Gastroesophageal sphincter (tissue), 4 donors: Measurements from ENCODE around the gene SARM1. TPM values are rescaled to one million over a fixed set of nuclear protein-coding genes. Genes with fewer than 3 reads are reported as not detected.

Experiments used
- ATAC-seq: fragments of 150-250 bp; one replicate; pipeline ENCODE4 v1.9.1; 2016; ENCODE audit warnings: mild to moderate bottlenecking, moderate library complexity
- H3K27ac ChIP-seq, 4 donors: fragments of 200-600 bp; sonication (generic) in 3 of 4; 1 replicate in 3 of 4; 2 replicates in 1 of 4; pipeline ENCODE4 v1.5.1; 2016 to 2019
- H3K27me3 ChIP-seq: fragments of 200-600 bp; sonication (generic); one replicate; pipeline ENCODE4 v1.5.1; 2019
- H3K36me3 ChIP-seq, 2 donors: fragments of 200-600 bp; sonication (generic); one replicate each; pipeline ENCODE4 v1.5.1; 2019; ENCODE audit warnings: control low read depth in 1 of 2
- H3K4me1 ChIP-seq, 3 donors: fragments of 200-600 bp; sonication (generic); 1 replicate in 2 of 3; 2 replicates in 1 of 3; pipeline ENCODE4 v1.5.1; 2016 to 2019; ENCODE audit warnings: control low read depth in 2 of 3
- H3K4me3 ChIP-seq, 2 donors: fragments of 200-600 bp; sonication (generic); one replicate each; pipeline ENCODE4 v1.5.1; 2019; ENCODE audit warnings: mild to moderate bottlenecking in 1 of 2, moderate library complexity in 1 of 2
- H3K9me3 ChIP-seq, 3 donors: fragments of 200-600 bp; sonication (generic); one replicate each; pipeline ENCODE4 v1.5.1; 2017 to 2019; ENCODE audit warnings: control low read depth in 2 of 3
- CTCF ChIP-seq, 4 experiments: fragments of 200-600 bp in 2 of 4; fragments of 450-650 bp in 2 of 4; sonication (generic) in 1 of 4; IDR thresholded peaks; one replicate each; pipeline ENCODE4 v1.5.1; 2017 to 2019; ENCODE audit warnings: antibody characterized with exemption in 4 of 4, mild to moderate bottlenecking in 2 of 4, moderate library complexity in 2 of 4
- EP300 ChIP-seq: sonication (generic); formaldehyde crosslinking; IDR thresholded peaks from one replicate; pipeline ENCODE4 v1.6.1; 2017; ENCODE audit warnings: antibody characterized with exemption, mild to moderate bottlenecking
- POLR2A ChIP-seq, 2 donors: fragments of 450-650 bp; IDR thresholded peaks; one replicate each; pipeline ENCODE4 v1.6.1; 2017; ENCODE audit warnings: antibody characterized with exemption in 2 of 2, mild to moderate bottlenecking in 2 of 2, moderate library complexity in 1 of 2
- POLR2AphosphoS5 ChIP-seq: sonication (generic); formaldehyde crosslinking; IDR thresholded peaks from one replicate; pipeline ENCODE4 v1.6.1; 2017; ENCODE audit warnings: antibody characterized with exemption
- WGBS, 2 donors: methylation state at CpG; one replicate each; pipeline ENCODE4 v1.1.5; 2018; ENCODE audit warnings: low coverage in 1 of 2; 5-methylcytosine and 5-hydroxymethylcytosine counted together
- total RNA-seq, 4 donors: library from RNA; depleted of rRNA; stranded (reverse); fragments of >200 nt; gene quantifications; one replicate each; pipeline ENCODE4 v1.1.0, GENCODE V29; 2016

The SARM1 gene
- total RNA-seq, 4 donors from 2014 or later = 9.0 to 26.2 (median 20.6) TPM

- peaks cover 3 to 24% (median 8%) of the 10 kb centered on the region in 3 donors for H3K4me1 ChIP-seq
- H3K36me3 ChIP-seq = peaks cover 0 to 38% of the 10 kb centered on the region in 2 donors
- peak overlapping the region in 2 of 4 donors; percentile 9 to 38 for H3K27ac ChIP-seq
- 90% methylated on average over 2 of the region's 5 CpGs; no CpG with 5 or more reads in 1 of the 2 donors for WGBS, 2 donors
- no peak for TF ChIP-seq EP300
- TF ChIP-seq CTCF (IDR thresholded peaks at IDR 0.05) = no peak
- TF ChIP-seq POLR2A (IDR thresholded peaks at IDR 0.05) = no peak
- H3K9me3 ChIP-seq = no peaks in the 10 kb centered on the region
- ATAC-seq = no peak
- H3K4me3 ChIP-seq = peak overlapping the region in 1 of 2 donors; percentile 89
- no peaks in the 10 kb centered on the region for H3K27me3 ChIP-seq
Measured at GRCh38 chr17:28404461-28404811, 32.9 kb downstream of the SARM1 start.

- 32 to 75% methylated on average over 4 to 5 of the region's 33 CpGs for WGBS, 2 donors
- Histone ChIP-seq H3K4me1 (peaks cover 3 to 24% (median 8%) of the 10 kb centered on the region in 3 donors), H3K27me3 (no peaks in the 10 kb centered on the region), H3K4me3 (peak overlapping the region; percentile 62 to 89), H3K27ac (peak overlapping the region in 3 of 4 donors; percentile 38 to 70 (median 63)), H3K9me3 (no peaks in the 10 kb centered on the region), H3K36me3 (peaks cover 0 to 35% of the 10 kb centered on the region in 2 donors)
- TF ChIP-seq POLR2AphosphoS5 = no peak
- TF ChIP-seq CTCF (IDR thresholded peaks at IDR 0.05) = no peak
- no peak for TF ChIP-seq POLR2A (IDR thresholded peaks at IDR 0.05)
- TF ChIP-seq EP300 = no peak
- ATAC-seq = peak; percentile 12
Measured at GRCh38 chr17:28404812-28405570, 33.5 kb downstream of the SARM1 start.

- Histone ChIP-seq H3K9me3 (no peaks in the 10 kb centered on the region), H3K36me3 (peaks cover 0 to 26% of the 10 kb centered on the region in 2 donors), H3K4me3 (peak within 1 kb of the TSS; percentile 62 to 89), H3K27ac (peak within 1 kb of the TSS in 3 of 4 donors; percentile 55 to 70 (median 63)), H3K4me1 (peaks cover 3 to 24% (median 8%) of the 10 kb centered on the region in 3 donors), H3K27me3 (peaks cover 1% of the 10 kb centered on the region)
- WGBS, 2 donors = 0% methylated on average over 4 of the region's 70 CpGs; no CpG with 5 or more reads in 1 of the 2 donors
- TF ChIP-seq POLR2A (IDR thresholded peaks at IDR 0.05) = peak in 1 of 2 donors; percentile 16
- TF ChIP-seq CTCF (IDR thresholded peaks at IDR 0.05) = no peak
- TF ChIP-seq EP300 = no peak
- TF ChIP-seq POLR2AphosphoS5 = no peak
- peak; percentile 81 for ATAC-seq
Measured at GRCh38 chr17:28405632-28406472, 34.4 kb downstream of the SARM1 start, which contains the start of gene SLC46A1. Gene SLC46A1, minus strand, starts transcription at chr17:28406212. Its CDS starts 98 bp downstream, at chr17:28406114.

- Histone ChIP-seq H3K36me3 (peaks cover 0 to 21% of the 10 kb centered on the region in 2 donors), H3K27ac (peak overlapping the region in 3 of 4 donors; percentile 55 to 70 (median 63)), H3K9me3 (no peaks in the 10 kb centered on the region), H3K27me3 (peaks cover 7% of the 10 kb centered on the region), H3K4me1 (peaks cover 3 to 24% (median 8%) of the 10 kb centered on the region in 3 donors), H3K4me3 (peak overlapping the region; percentile 62 to 89)
- ATAC-seq = peak; percentile 46
- TF ChIP-seq POLR2A (IDR thresholded peaks at IDR 0.05) = no peak
- no peak for TF ChIP-seq CTCF (IDR thresholded peaks at IDR 0.05)
- no peak for TF ChIP-seq EP300
- no peak for TF ChIP-seq POLR2AphosphoS5
- 21 to 40% methylated on average over 1 to 7 of the region's 9 CpGs for WGBS, 2 donors
Measured at GRCh38 chr17:28406473-28406814, 35.0 kb downstream of the SARM1 start.
